HepG2 (cell line): ENCODE data around the gene YEATS4.

ENCODE experiments used
- ATF1 ChIP-seq: IDR thresholded peaks from 2 replicates; pipeline ENCODE4 v1.6.1; 2016; ENCODE audit warnings: mild to moderate bottlenecking, control low read depth
- ATF7 ChIP-seq, 2 experiments: fragments of 450-650 bp in 1 of 2; sonication (generic) in 1 of 2; formaldehyde crosslinking in 1 of 2; IDR thresholded peaks; 2 replicates each; pipeline versions ENCODE4 v1.4.0 to v1.6.1; 2016 to 2020; ENCODE audit warnings: antibody characterized with exemption in 1 of 2, mild to moderate bottlenecking in 1 of 2, missing genetic modification reagents in 1 of 2
- JUND ChIP-seq: sonication (generic); formaldehyde crosslinking; IDR thresholded peaks from 2 replicates; pipeline ENCODE4 v1.8.0; 2022; ENCODE audit warnings: mild to moderate bottlenecking, missing genetic modification reagents
- SMC3 ChIP-seq: IDR thresholded peaks from 2 replicates; pipeline ENCODE4 v1.6.1; 2011; ENCODE audit warnings: low read length, improper control_type of control experiment
- ZNF333 ChIP-seq: sonication (generic); formaldehyde crosslinking; IDR thresholded peaks from 2 replicates; pipeline ENCODE4 v1.4.0; 2020; ENCODE audit warnings: mild to moderate bottlenecking, missing genetic modification reagents, borderline replicate concordance
- TF ChIP-seq, protein P1 (sequence below): IDR thresholded peaks from 2 replicates; pipeline ENCODE4 v1.6.1; 2016

DNA sequence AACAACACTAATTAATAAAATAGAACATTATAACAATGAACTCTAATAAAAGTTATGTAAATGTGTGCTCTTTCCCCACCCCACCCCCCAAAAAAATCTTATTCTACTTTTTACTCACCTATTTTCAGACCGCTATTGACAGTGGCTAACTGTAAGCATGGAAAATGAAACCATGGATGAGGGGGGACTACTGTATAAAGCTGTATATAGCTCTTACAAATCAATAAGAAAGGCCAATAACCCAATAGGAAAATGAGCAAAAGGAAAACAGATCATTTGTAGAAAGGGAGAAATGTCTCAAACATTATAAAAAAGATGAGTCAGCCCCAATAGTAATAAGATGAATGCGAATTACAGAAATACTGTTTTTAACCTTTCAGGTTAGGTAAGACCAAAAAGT lies 27.4 kb downstream of the YEATS4 start:
- TF ChIP-seq, protein P1, sequence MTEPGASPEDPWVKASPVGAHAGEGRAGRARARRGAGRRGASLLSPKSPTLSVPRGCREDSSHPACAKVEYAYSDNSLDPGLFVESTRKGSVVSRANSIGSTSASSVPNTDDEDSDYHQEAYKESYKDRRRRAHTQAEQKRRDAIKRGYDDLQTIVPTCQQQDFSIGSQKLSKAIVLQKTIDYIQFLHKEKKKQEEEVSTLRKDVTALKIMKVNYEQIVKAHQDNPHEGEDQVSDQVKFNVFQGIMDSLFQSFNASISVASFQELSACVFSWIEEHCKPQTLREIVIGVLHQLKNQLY (CRISPR knock-in tag), result no peak
- no peak for TF ChIP-seq ATF7 (IDR thresholded peaks at IDR 0.05)
- TF ChIP-seq ATF7 (CRISPR knock-in tag; IDR thresholded peaks at IDR 0.05), result no peak
- TF ChIP-seq ZNF333 (CRISPR knock-in tag), result no peak
- TF ChIP-seq JUND, result no peak
- TF ChIP-seq ATF1 (CRISPR knock-in tag), result no peak
- TF ChIP-seq SMC3, result no peak
